Activated T-cell treated with anti-CD3 and anti-CD28 coated beads, Interleukin-2, amount 50 U/mL, for 1 hour (primary cell): Measurements from ENCODE around the gene PELI1.
"Not testable (repeated sequence)": the region's sequence is repeated elsewhere in the genome, so short reads cannot be mapped to it uniquely, and the experiment has no call there.

Experiments used
- DNase-seq: peaks from one replicate; pipeline ENCODE4 v3.0.0-alpha.2; 2020

PELI1 gene

DNA sequence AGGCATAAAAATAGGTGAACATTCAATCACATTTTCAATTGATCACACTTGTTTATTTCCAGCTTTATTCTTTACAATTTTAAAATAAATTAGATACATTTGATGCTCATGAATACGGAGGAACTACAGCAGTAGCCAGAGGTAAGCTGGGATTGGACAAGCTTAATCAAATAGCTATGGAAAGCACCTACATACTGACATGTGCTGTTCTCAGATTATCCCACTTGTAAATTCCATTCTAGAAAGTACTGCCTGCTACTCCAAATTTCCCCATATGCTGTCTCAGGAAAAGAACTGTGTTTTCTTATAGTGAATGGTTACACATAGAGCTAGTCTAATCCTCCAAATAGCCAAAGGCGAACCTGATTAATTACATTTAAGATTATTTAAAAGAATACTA is 24.2 kb downstream of the PELI1 start:
- DNase-seq: no peak

DNA sequence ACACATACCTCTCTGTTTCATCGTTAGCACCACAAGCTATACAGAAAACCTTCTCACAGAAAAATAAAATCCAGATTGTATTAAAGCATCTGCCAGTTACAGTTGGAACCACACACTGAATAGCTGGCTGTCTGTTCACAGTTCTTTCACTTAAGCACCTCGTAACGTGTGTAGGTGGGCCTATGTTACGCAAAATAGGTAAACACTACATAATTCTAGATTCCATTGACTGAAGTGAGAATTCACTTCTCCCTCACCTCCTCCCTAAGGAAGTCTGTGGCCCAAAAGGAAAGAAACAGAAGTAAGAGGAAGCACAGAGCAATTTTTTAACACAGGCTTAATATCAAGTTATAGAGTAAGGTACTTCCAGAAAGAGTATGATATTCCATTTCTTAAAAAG is 24.9 kb downstream of the PELI1 start:
- DNase-seq: no peak

- DNase-seq: no peak
Observed at GRCh38 chr2:64115808-64116598, 28.2 kb downstream of the PELI1 start.

GRCh38 chr2:64114912-64115277 is 29.3 kb downstream of the PELI1 start:
- no peak for DNase-seq

DNA sequence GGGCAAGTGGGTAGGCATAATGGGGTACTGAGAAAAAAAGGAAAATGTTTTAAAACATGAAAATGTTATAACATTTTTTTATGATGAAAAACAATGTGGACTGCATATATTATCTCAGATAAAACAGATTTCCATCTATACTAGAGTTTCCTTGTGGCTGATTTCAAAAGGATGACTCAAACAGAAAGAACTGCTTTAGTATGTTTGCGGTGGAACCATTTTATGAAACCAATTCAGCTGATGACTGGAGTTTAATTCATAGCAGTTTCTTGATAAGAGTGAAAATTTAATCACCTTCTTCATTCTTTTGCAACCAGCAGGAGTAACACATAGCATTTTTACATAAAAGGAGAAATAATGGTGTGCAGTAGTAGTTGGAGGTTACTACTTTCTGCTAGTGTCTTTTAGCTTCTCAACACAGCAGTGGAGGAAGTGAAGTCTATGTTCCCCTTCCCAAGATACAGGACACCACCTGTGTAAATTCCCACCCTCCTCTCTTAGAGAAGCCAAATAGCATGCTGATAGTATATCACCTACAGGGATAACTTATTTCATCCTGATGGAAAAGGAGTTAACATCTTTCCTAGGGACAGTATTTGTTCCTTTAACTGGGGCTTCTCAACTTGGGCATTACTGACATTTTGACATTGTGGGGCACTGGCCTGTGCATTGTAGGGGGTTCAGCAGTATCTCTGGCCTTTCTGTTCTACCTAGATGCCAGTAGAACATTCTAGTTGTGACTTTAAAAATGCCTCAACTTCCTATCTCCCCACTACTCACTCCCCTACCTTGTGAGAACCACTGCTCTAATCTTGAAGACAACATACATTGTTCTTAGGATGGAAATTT is 29.9 kb downstream of the PELI1 start:
- no peak for DNase-seq

DNA sequence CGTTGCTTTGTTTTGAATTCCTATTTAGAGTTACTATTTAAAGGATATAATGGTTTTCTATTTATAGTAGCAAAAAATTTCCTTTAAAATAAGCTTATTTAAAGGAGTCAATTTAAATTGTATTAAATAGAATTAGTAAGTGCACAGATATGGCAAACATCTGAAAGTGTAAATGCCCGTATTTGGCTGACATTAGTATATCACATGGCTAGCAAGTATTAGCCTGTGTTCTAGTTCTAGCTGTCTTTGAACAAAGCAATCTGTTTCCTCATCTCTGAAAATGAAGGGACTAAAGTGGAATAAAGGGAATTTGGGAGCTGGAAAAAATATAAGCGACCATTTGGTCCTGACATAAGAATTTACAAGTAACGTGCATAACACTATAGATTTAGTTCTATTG is 32.2 kb downstream of the PELI1 start:
- DNase-seq: no peak

DNA sequence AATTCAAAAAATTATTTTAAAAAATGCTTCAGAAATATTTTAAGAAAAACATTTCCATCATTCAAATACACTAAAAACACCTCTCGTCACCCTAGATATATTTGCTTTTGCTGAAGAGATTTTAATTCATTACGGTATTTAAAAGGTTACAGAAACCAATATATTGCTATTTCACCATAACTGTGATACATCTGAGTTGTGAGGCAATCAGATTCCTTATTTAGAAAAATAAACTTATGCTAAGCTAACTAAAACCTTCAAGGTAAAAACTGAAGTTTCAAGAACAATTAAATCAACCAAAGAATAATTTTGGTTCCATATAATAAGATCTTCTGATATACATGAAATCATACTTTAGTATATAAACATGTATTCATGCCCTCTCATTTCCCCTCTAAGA is 32.8 kb downstream of the PELI1 start:
- DNase-seq: no peak

- no peak for DNase-seq
Observed at GRCh38 chr2:64108666-64109241, 35.5 kb downstream of the PELI1 start.

DNA sequence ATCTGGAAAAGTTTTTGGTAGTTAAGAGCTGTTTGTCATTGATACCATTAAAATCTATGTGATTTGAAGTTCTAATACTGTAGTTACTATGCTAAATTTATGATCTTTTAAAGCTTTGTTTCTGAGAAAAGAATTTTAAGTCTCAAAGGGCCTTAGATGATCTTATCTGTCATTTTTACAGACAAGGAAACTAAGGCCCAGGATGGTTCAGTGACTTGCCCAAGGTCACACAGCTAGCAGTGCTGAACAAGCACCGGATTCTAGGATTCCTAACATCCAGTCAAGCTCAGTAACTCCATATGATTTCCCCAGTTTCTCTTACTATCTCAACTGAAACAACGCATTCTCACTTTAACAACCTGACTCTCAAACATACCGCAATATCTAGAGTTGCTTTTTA is 37.7 kb downstream of the PELI1 start:
- DNase-seq: no peak

DNA sequence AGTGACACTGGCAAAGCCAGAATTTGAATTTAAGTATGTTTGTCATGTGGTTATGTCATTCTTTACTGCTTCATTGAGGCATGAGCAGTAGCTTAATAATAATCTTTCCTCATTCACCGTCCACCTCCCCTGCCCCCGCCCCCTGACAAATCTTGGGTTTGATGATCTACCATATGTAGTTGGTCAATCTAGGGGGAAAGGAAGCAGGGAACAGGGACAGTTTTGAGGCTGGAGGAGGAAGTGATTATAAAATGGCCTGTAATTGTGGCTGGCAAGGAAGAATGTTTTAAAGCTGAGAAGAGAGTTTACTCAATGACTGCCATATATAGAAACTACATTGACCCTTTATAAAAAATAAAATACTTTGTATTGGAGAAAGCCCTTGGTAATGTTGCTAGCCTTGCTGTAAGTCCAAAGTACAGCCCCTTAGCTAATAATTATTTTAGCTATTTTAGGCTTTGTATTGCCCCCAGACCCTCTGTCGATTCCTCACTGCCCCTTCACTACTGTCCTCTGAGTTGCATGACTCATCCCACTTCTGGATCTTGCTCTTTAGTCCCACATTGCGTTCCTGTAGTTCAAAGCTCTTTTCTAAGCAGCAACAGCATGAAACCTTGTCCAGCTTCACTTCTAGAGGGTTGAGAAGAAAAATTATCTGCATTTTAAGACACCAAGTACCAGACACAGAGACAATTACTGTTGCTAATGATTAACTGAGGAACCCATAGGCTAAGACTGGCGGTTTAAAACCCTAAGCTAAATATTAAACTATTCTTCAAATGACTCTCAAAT is 38.4 kb downstream of the PELI1 start:
- no peak for DNase-seq

DNA sequence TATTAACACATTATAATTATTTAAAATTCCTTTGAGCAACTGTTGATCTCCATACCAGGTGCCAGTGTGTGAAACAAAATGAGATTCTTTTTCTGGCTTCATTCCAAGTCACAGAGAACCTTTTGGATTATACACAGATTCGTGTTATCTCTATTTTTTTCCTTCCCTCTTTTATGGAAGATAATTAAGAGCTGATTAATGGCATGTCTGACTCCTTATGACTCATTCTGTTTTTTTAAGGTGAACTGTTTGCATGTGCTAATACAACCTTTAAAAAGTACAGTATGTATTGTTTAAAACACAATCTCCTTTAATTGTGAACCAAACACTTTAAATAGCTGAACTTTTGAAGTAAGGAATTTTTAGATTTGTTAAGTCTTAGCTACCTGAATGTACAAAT is 39.3 kb downstream of the PELI1 start:
- no peak for DNase-seq

DNA sequence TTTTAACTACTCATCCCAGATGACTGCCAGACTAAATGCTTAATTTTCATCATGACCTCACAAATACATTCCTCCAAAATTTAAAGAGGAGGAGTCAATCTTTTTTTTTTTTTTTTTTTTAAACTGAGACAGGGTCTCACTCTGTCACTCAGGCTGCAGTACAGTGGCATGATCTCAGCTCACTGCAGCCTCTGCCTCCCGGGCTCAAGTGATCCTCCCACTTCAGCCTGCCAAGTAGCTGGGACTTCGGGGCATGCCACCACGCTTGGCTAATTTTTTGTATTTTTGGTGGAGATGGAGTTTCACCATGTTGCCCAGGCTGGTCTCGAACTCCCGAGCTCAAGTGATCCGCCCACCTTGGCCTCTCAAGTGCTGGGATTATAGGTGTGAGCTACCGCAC is 41.5 kb downstream of the PELI1 start:
- not testable (repeated sequence) for DNase-seq

GRCh38 chr2:64101141-64101591 is 43.1 kb downstream of the PELI1 start:
- DNase-seq: no peak

GRCh38 chr2:64100584-64100983 is 43.6 kb downstream of the PELI1 start:
- not testable (repeated sequence) for DNase-seq

DNA sequence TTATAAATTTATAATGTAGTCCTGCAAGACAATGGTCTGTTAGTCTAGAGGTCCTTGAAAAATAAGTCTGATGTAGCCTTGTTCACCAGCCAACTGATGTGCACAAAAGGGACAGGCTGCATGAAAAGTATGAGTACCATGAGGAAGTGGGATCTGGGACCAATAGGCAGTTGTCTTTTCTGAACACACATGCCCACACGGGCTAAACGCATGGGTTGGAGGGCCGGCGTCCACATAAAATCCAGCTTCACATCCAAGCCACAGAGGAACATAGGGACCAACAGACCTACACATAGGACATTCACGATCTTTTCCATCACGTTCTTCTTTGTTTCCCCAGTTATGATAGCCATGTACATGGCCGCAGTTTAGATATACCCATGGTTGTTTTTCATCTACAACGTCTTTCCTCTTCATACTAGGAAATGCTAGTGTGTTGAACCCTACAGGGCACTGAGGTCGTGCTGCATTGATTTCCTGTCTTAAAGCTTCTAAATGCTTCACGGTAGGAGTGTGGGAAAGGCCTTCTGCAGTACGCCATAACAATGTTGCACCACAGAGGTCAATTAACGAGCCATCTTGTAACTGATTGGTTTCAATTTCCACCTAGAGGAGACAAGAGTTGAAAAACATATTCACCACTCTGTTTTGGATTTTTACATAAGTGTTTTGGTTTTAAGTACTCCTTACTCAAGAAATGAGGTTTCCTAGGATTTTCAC is 49.4 kb downstream of the PELI1 start:
- DNase-seq: no peak

DNA sequence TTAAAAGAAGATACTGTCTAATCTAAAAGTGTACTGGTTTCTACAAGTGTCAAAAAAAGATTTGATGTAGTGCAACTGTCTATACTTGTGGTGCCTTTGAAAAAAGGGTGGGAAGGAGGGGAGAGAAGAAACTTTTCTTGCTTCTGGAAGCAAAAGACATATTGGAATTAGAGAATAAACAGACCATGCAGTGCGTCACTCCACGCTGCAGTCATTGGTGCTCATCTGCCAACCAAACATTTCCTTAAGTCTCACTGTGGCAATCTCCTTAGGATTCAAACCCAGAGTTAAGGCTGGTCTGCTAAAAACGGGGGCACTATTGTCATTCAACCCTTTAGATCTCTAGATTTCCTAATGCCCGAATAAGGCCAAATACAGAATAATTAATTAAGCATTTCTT is 50.9 kb downstream of the PELI1 start:
- no peak for DNase-seq

GRCh38 chr2:64092502-64092901 is 51.7 kb downstream of the PELI1 start:
- DNase-seq: no peak

- no peak for DNase-seq
Observed at GRCh38 chr2:64090264-64090663, 54.0 kb downstream of the PELI1 start.

DNA sequence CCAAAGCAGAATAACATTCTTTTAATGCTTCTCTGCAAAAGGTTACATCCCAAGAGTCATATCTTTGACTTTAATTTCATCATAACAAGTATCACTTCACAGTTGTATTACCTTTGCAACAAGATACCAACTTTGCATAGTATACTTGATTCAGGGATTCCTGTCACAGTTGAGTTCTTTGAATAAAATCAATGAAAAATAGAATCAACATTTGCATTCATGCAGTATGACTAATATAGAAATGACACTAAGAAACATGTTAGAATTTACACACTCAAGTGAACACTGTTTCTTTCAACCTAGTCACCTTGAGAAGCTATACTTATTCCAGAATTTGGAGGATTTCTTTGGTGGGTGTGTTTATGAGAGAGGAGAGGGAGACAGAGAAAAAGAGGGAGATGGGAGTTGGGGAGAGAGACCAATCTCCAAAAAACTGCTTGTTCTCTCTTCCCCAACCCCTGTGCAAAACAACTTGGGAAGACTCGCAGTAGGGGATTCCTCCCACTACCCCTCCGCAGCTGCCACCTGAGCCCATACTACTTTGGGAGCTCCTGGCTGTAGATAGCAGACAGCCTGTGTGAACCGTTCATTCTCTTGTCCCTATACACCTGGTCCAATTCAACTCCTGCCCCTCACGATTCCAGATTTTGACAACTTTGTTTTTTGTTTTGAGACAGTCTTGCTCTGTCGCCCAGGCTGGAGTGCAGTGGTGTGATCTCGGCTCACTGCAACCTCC is 57.7 kb downstream of the PELI1 start:
- DNase-seq: no peak

DNA sequence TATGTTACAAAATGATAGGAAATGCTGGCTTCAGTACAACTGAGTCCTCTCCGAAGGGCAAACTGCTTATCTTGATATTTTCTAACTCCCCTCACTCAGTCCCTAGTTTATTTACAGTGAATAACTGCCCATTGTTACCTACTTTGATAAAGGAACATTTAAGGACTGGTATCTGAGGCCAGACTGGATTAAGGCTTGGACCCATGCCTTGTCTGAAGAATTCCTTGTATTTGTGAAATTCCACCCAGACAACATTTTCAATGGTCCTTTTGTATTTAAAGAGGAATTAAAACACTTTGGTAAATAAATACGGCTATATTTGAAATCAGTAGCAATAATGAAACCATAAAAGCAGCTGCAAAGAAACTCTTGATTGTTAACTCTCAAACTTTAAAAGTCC is 58.3 kb downstream of the PELI1 start:
- no peak for DNase-seq

DNA sequence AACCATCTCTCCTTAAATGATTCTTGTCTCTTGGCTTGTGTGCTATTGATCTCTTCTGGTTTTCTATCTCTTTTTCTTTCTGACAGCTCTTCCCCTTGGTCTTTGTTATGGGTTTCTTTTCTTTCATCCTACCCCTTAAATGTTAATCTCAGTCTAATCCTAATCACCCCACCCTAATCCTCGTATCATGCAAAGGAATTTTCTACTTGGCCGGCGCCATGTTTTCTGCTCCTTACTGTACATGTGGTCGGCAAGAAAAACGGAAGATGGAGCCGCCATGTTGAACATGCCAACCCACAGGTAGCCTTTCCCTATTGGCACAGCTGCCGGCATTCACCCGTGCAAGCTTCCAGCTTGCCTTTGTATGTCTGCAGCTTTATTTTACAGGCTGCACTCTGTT is 63.2 kb downstream of the PELI1 start:
- no peak for DNase-seq

GRCh38 chr2:64080179-64080578 is 64.0 kb downstream of the PELI1 start:
- DNase-seq: no peak
